NCI-H226 (cell line): ENCODE data around the gene CFHR2.
"Not testable (repeated sequence)": the region's sequence is repeated elsewhere in the genome, so short reads cannot be mapped to it uniquely, and the experiment has no call there.

Experiments
- DNase-seq: peaks from one replicate; pipeline ENCODE4 v3.0.0-alpha.2; 2015

Gene CFHR2

DNA sequence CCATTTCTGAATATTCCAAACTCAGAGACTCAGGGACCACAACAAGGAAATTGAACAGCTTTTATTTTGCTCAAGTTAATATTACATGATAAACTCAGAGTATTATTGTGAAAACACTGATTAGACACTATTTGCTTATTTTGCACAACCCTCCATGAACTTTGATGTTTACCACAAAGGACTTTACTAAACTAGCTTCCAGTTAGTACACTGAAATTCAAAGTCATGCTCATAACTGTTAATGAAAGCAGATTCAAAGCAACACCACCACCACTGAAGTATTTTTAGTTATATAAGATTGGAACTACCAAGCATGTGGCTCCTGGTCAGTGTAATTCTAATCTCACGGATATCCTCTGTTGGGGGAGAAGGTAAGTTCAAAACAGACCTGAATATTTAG, at the start of gene CFHR2:
CFHR2 (plus strand) TSS at position 171 of the 400 bp plus-strand sequence; CDS start at position 314, 143 bp downstream.
- DNase-seq, result not testable (repeated sequence)

- DNase-seq, result no peak
Observed at GRCh38 chr1:196896355-196896754, 47.2 kb upstream of the CFHR2 start.

DNA sequence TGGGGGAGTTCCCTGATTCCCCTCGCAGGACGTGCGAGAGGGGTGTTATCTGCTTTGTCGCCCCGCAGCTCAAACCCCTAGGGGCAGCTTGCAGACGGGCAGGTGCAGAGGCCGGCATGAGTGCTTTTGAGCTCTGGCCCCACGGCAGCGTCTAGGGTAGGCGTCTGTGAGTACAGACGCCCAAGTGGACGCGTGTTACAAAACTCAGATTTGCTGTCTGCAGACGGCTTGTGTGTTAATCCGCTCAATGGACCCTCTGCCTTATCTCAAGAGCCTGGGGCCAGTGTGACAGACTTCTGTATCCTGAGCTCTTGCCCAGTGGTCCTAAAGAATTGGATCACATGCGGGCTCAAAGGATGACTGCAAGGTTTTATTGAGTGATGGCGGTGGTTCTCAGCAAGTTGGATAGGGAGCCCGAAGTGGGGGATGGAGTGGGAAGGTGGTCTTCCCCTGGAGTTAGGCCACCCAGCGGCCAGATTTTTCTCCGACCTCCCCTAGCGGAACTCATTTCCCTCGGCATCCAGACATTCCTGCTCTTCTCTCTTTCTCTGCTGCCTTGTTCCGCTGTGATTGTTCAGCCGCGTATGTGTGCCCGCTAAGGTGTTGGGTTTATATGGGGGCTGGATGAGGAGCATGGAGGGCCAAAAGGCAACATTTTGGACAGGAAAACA, 46.2 kb upstream of the CFHR2 start:
- DNase-seq, result no peak

GRCh38 chr1:196902344-196902743, 41.2 kb upstream of the CFHR2 start:
- DNase-seq, result no peak

DNA sequence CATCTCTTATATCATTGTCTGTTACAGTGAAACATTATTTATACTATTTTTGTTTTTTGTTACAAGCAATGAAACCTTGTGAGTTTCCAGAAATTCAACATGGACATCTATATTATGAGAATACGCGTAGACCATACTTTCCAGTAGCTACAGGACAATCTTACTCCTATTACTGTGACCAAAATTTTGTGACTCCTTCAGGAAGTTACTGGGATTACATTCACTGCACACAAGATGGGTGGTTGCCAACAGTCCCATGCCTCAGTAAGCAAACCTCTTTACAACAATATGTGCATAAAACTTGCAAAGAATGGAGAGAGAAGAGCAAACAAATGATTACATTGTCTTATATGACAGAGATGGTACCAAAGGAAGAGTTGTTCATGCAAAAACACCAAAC, 33.3 kb upstream of the CFHR2 start:
- no peak for DNase-seq

DNA sequence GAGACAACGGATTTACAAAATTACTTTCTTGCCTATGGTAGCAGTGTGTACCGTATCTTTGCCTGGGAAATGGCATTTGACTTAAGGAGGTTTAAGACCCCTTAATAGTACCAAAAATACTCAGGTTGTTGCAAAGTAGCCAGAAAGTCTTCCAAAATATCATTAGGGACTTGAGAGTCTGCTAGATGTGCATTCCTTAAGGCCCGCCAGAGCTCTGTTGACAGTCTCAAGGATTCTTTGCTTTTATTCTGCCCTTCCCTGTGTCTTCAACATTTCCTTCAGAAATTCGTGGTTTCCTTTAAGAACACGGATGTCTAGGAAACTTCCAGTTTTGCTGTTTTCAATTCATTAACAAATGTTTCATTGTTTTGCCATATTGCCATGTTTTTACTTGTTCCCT, 31.3 kb upstream of the CFHR2 start:
- not testable (repeated sequence) for DNase-seq

DNA sequence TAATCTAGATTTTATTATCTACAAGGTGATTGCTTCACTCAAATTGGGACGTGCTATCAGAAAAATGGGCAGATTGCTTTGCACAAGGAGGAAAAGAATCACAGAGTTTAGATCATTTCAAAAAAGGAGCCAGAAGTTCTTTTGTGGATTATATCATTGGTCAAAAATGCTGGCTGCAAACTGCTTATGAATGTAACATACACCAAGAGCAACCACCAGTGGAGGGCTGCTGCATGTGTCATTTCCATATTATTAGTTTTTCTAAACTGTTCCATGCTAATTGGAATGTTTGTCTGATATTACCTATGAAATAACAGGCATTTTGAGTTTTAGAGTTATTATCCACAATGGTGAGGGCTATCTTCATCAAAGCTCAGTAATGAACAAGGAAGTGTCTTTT, 16.7 kb upstream of the CFHR2 start:
- peak; percentile 3 for DNase-seq

DNA sequence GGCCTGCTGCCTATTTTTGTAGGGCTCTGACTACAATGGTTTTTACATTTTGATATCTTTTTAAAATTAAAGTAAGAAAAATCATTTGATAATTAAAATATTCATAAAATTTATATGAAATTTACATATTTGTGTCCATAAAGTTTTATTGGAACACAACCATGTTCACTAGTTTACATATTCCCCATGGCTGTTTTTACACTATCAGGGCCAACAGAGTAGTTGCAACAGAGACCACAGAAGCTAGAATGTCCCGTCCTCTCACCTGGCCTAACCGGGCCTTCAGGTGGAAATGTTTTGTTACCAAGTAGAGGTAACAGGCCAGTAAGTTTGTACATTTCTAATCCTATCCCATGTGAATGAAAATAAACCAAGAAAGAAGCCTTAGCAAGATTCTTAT, 10.7 kb upstream of the CFHR2 start:
- not testable (repeated sequence) for DNase-seq

- DNase-seq, result no peak
Observed at GRCh38 chr1:196933531-196934189, 9.9 kb upstream of the CFHR2 start.

DNA sequence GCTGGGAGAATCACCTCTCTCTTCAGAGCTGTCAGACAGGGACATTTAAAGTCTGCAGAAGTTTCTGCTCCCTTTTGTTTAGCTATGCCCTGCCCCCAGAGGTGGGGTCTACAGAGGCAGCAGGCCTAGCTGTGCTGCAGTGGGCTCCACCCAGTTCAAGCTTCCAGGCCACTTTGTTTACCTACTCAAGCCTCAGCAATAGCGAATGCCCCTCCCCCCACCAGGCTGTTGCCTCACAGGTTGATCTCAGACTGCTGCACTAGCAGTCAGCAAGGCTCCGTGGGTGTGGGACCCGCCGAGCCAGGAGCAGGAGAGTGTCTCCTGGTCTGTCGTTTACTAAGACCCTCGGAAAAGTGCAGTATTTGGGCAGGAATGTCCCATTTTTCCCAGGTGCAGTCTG, 2.1 kb upstream of the CFHR2 start:
- not testable (repeated sequence) for DNase-seq

GRCh38 chr1:196951711-196952394, 8.3 kb downstream of the CFHR2 start:
- no peak for DNase-seq

GRCh38 chr1:196954778-196955177, 11.2 kb downstream of the CFHR2 start:
- no peak for DNase-seq

GRCh38 chr1:196955926-196956325, 12.4 kb downstream of the CFHR2 start:
- DNase-seq, result no peak

DNA sequence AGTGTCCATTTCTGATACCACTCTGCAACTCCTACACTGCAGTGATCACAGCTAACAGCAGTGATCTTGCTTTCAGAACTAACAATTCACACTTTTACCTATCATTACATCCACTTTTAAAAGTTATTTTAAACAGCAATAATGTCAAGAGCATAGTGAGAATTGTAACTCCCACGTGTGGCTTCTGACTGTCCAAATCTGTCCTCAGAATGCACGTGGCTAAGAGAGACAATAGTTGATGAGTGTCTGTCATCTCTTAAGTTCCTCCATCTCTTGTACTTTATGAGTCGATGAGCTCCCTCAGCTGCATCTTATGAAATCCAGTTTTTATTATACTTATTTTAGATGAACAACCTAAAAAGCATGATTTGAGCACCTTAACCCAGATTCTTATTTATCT, 17.3 kb downstream of the CFHR2 start:
- DNase-seq, result no peak

DNA sequence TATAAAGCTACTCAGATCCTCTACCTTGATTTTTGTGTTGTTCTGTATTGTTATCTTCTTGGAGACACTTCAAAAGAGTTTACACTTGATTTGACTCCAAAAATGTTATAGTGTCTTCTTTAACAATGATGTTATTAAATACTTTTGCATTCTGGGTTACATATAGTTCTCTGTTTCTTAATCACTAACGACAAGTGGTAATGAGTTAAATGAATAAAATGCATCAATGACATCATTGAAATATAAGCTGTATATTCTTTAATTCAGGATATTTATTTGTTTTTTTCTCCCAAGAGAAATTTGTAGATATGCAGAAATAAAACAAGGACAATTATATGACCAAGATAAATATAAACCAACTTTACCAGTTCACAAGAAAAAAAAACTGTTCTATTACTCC, 26.6 kb downstream of the CFHR2 start:
- no peak for DNase-seq

DNA sequence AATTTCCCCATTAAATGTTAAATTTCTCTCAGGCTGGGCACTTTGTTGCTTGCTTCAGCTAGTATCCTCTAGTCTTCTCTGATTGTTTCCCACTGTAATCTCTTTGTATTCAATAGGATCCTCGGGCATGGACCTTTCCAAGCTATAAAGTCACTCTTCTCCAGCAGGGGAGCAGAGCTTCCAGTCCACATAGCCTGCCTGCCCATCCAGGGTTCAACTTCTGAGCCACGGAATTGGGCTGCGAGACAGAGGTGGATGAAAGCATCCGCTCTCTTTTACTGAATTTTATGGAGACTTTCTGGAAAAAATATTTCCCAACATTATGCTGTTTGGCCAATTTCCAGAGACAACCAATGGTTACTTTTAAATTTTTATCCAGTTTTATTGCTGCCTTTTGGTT, 32.7 kb downstream of the CFHR2 start:
- no peak for DNase-seq

DNA sequence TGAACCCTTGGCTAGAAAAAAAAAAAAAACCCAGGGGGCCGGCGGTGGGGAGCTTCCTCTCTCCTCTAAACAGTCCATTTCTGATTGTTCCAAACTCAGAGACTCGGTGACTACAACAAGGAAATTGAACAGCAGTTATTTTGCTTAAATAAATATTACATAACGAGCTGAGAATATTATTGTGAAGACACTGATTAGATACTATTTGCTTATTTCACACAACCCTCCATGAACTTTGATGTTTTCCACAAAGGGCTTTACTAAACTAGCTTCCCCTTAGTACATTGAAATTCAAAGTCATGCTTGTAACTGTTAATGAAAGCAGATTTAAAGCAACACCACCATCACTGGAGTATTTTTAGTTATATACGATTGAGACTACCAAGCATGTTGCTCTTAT, 33.7 kb downstream of the CFHR2 start, which contains the start of gene CFHR5:
CFHR5 (plus strand) TSS at position 279 of the 400 bp plus-strand sequence; CDS start at position 388, 109 bp downstream.
- DNase-seq, result no peak

DNA sequence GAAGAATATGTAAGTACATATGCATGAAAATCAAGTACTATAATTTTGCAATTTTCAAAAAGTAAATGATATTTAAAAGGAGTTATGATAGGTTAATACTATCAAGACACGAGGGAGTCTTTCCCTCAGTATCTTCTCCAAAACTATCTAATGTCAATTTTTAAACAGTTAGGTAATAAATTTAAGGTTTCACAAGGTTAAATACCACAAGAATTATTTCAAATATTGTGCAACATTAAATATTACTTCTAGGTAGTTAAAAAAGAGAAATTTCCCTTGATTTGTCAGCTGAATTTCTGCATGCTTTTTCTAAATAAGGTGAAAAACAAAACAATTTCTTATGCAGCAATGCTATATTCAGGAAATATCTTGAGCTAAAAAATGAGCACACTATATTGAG, 37.3 kb downstream of the CFHR2 start:
- no peak for DNase-seq

DNA sequence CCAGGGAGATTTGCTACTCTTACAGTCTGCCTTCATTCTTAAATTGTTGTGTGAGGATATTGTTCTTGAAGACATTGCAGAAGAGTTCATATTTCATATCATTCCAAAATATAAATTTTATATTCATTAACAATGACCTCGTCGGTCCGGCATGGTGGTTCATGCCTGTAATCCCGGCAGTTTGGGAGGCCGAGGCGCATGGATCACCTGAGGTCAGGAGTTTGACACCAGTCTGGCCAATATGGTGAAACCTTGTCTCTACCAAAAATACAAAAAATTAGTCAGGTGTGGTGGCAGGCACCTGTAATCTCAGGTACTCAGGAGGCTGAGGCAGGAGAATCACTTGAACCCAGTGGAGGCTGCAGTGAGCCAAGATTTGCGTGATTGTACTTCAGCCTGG, 38.7 kb downstream of the CFHR2 start:
- DNase-seq, result not testable (repeated sequence)

DNA sequence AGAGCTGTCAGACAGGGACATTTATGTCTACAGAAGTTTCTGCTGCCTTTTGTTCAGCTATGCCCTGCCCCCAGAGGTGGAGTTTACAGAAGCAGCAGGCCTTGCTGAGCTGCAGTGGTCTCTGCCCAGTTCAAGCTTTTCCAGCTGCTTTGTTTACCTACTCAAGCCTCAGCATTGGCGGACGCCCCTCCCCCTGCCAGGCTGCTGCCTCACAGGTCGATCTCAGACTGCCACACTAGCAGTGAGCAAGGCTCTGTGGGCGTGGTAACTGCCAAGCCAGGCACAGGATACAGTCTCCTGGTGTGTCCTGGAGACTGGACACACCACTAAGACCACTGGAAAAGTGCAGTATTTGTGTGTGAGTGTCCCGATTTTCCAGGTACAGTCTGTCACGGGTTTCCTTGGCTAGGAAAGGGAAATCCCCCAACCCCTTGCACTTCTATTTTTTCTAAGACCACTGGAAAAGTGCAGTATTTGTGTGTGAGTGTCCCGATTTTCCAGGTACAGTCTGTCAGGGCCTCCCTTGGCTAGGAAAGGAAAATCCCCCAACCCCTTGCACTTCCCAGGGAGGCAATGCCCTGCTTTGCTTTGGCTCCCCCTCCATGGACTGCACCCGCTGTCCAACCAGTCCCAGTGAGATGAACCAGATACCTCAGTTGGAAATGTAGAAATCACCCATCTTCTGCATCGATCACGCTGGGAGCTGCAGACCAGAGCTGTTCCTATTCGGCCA, 48.5 kb downstream of the CFHR2 start:
- not testable (repeated sequence) for DNase-seq

DNA sequence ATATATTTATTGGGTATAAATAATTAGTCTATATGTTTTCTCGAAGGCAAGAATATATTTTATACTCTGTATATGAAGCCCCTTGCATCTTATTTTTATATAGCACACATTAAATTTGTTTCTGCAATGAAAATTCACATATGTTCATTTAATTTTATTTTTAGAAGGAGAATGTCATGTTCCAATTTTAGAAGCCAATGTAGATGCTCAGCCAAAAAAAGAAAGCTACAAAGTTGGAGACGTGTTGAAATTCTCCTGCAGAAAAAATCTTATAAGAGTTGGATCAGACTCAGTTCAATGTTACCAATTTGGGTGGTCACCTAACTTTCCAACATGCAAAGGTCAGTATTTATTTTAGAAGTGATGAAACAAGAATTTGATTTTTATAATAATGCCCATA, 50.4 kb downstream of the CFHR2 start:
- no peak for DNase-seq

- peak; percentile 68 for DNase-seq
Observed at GRCh38 chr1:196997423-196997822, 53.9 kb downstream of the CFHR2 start.

DNA sequence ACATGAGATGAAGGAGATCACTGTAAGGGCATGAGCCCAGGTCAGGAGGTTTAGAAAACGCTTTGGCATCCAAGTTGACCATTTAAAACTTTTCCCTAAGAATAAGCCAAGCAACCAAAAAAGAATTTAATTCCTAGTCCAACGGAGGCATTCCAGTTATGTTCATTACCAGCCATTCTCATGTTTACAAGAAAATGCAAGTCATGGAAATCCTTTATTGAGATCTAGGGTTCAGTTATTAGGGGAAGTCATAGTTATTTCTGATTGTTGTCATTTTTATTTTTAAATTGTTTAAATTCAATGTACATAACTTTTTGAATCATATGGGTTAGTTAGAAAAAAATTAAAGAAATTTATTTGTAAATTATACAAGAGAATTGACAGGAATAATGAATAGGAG, 58.3 kb downstream of the CFHR2 start:
- no peak for DNase-seq
